Measurements from ENCODE around the gene GRM1.

DNA sequence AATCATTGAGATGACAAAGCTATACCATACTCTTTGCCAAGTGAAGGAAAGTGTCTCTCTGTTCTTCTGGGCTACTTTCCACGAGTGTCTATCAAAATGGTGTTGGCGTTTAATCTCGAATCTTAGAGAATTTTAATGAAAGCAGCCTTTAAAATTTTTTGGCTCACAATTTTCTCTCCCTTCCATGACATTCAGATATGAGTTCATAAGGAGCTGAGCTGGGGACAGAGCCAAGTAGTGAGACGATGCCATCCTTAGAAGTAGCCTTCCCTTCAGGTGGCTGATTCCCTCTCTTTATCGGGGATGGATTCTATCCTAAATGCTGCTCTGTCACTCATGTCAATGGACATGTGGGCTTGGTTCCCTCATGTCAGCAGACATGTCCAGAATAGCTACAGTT is 132.8 kb downstream of the GRM1 start:
- TF ChIP-seq JUNB (IDR thresholded peaks at IDR 0.05) (no peak), RAD21 (conservative IDR thresholded peaks at IDR 0.05 in 1 of 2, IDR thresholded peaks at IDR 0.05 in 1 of 2) (no peak), NR3C1 (IDR thresholded peaks at IDR 0.05) (no peak), EP300 (IDR thresholded peaks at IDR 0.05) (no peak), POLR2A (IDR thresholded peaks at IDR 0.05; ENCODE audit: low read length) (no peak), RCOR1 (IDR thresholded peaks at IDR 0.05; ENCODE audit: low read depth, low read length) (no peak), RFX5 (IDR thresholded peaks at IDR 0.05) (no peak), USF2 (IDR thresholded peaks at IDR 0.05) (no peak), JUN (IDR thresholded peaks at IDR 0.05) (no peak)
- TF ChIP-seq, protein P1, sequence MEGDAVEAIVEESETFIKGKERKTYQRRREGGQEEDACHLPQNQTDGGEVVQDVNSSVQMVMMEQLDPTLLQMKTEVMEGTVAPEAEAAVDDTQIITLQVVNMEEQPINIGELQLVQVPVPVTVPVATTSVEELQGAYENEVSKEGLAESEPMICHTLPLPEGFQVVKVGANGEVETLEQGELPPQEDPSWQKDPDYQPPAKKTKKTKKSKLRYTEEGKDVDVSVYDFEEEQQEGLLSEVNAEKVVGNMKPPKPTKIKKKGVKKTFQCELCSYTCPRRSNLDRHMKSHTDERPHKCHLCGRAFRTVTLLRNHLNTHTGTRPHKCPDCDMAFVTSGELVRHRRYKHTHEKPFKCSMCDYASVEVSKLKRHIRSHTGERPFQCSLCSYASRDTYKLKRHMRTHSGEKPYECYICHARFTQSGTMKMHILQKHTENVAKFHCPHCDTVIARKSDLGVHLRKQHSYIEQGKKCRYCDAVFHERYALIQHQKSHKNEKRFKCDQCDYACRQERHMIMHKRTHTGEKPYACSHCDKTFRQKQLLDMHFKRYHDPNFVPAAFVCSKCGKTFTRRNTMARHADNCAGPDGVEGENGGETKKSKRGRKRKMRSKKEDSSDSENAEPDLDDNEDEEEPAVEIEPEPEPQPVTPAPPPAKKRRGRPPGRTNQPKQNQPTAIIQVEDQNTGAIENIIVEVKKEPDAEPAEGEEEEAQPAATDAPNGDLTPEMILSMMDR (IDR thresholded peaks at IDR 0.05): no peak
- TF ChIP-seq, protein P2, sequence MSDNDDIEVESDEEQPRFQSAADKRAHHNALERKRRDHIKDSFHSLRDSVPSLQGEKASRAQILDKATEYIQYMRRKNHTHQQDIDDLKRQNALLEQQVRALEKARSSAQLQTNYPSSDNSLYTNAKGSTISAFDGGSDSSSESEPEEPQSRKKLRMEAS (IDR thresholded peaks at IDR 0.05): no peak

Data from A549 (cell line).